ENCODE measurements around the gene TMEM119.
A peak's percentile ranks its signal among the peaks of the same experiment; 100 is the strongest.
"Not testable (repeated sequence)": the region's sequence is repeated elsewhere in the genome, so short reads cannot be mapped to it uniquely, and the experiment has no call there.

TMEM119 gene

DNA sequence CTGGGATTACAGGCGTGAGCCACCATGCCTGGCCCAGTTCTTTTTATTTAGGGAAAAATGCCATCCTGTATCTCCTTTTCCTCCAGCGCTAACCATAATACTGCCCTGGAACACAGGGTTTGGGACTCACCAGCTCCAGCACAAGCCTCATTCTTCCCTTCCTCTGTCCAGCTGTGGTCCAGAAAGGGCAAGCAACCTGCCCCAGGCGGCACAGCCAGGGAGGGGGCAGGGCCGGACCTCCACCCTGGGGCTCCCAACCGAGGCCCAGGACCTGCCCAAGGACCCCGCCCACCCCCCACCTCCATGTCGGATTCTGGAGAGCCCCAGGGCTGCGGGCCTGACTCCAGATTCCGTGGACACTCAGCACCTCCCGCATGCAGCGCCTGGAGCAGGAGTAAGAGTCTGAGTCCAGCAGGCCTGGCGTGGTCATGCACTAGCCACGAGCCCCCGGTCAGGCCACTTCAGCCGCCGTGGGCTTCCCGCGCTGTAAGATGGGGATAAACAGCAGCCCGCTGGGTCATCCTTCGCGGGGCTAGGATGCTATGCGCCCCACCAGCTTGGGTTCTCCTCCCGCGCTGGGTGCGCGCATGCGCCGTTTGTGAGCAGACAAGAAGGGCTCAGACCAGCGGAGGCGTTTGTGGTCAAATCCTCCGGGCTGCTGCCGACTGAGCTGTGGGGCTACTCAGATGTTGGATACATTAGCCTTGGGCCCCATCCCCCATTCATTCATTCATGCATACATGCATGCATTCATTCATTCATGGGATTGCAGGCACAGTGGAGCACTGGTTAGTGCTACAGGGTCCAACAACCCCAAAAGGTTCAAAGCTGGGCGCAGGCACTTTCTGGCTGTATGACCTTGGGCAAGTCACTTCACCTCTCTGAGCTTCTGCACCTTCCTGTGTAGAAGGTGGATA lies 16.3 kb downstream of the TMEM119 start:
- DNase-seq = no peak

DNA sequence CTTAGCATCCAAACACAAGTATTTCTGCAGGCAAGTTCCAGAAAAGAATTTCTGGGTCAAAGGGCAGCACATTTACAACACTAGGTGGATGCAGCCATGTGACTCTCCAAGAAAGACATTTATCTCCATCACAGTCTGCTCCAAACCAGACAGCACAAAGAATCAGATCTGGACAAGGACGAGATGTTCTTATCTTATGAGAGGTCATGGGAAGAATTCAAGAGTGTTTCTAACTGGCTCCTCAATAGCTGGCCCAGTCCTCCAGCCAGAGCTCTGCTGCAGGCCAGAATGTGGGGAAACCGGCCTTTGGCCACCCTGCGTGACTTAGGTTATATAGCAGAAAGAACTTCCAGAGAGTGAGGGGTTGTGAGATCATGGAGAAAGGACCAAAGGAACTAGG lies 17.4 kb downstream of the TMEM119 start:
- no peak for DNase-seq

DNA sequence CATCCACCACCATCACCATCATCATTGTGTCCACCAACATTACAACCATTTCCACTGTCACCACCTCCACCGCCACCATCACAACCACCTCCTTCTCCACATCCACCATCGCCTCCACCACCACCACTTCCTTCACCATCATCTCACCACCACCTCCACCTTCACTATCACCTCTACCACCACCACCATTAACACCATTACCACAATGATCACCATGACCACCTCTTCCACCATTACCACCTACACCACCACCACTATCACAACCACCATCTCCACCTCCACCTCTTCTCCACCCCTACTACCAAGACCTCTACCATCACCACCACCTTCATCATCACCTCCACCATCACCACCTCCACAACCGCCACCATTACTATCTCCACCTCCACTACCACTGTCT lies 19.1 kb downstream of the TMEM119 start:
- DNase-seq = no peak

GRCh38 chr12:108578264-108578663 lies 19.6 kb downstream of the TMEM119 start:
- DNase-seq = no peak

DNA sequence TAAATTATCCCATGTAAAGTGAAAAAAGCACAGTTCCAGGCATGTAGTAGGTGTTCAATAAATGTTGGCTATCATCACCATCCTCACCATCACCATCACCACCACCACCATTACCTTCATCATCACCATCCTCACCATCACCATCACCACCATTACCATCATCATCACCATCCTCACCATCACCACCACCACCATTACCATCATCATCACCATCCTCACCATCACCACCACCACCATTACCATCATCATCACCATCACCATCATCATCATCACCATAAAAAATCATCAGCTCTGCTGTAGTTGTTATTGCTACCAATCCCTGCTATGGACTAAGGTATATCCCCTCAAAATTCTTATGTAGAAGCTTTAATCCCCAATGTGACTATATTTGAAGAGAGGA lies 20.4 kb downstream of the TMEM119 start:
- no peak for DNase-seq

DNA sequence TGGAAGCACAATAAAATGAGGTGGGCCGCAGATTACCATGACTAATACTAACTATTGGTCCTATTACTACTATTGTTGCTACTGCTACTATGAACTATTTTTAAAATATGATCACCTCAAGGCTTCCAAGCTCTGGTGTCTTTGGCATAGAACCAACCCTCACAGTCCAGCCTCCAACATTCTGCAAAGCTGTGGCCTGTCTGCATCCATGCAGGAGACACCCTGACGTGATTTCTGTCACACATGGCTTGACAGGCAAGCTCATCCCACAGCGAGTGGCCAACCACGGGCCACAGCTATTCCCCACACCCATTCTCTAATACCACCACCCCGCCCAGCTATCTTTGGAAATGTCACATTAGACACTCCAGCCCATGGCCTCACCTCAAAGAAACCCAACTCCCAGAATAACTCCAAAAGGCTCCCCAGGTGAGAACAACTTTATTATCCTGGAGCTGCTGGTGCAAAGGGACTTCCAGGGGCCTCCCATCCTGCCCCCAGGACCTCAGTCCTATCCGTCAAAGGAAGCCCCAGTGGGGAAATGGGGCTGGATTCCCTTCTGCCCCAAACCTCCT lies 21.1 kb downstream of the TMEM119 start:
- peak; percentile 79 for DNase-seq

DNA sequence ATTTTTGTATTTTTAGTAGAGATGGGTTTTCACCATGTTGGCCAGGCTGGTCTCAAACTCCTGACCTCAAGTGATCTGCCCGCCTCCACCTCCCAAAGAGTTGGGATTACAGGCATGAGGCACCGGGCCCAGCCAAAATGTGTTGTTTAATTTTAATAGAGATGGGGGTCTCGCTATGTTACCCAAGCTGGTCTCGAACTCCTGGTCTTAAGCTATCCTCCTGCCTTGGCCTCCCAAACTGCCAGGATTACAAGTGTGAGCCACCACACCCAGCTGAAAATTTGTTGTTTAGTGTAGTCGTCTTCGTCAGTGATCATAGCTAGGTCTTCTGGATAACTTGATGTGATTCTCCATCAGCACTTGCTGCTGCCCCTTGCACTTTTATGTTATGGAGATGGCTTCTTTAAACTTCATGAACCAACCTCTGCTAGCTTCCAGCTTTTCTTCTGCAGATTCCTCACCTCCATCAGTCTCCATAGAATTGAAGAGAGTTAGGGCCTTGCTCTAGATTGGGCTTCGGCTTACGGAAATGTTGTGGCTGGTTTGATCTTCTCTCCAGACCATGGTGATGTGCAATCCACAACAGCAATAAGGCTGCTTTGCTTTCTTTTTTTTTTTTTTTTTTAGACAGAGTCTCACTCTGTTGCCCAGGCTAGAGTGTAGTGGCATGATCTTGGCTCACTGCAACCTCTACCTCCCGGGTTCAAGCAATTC lies 22.5 kb downstream of the TMEM119 start:
- no peak for DNase-seq

- DNase-seq = not testable (repeated sequence)
These were observed 23.6 kb downstream of the TMEM119 start for GRCh38 chr12:108574276-108574675.

- DNase-seq = no peak
These were observed 24.6 kb downstream of the TMEM119 start for GRCh38 chr12:108573317-108573716.

DNA sequence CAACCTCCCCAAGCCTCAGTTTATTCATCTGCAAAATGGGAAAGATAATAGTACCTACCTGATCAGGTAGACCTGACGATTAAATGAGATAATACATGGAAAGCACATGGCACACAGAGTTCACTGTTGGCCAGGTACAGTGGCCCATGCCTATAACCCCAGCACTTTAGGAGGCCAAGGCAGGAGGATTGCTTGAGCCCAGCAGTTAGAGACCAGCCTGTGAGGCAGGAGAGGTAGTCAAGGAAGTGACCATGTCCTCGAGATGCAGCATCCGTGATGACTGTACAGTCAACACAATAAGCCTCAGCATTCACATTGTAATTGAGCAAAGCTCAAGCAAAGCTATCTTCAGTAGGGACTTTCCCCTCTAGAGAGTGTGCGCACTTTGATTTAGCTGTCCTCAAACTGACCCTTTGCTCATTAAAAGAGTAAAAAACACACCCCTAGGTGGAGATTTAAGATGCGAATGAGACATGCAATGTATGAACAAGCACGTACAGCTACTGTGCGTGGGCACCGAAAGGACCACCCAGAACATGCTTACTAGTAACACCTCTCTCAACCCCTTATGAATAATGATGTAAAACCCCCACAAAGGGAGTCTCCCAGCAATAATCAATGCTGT lies 25.6 kb downstream of the TMEM119 start:
- DNase-seq = no peak

GRCh38 chr12:108571609-108572165 lies 26.2 kb downstream of the TMEM119 start:
- DNase-seq = no peak

DNA sequence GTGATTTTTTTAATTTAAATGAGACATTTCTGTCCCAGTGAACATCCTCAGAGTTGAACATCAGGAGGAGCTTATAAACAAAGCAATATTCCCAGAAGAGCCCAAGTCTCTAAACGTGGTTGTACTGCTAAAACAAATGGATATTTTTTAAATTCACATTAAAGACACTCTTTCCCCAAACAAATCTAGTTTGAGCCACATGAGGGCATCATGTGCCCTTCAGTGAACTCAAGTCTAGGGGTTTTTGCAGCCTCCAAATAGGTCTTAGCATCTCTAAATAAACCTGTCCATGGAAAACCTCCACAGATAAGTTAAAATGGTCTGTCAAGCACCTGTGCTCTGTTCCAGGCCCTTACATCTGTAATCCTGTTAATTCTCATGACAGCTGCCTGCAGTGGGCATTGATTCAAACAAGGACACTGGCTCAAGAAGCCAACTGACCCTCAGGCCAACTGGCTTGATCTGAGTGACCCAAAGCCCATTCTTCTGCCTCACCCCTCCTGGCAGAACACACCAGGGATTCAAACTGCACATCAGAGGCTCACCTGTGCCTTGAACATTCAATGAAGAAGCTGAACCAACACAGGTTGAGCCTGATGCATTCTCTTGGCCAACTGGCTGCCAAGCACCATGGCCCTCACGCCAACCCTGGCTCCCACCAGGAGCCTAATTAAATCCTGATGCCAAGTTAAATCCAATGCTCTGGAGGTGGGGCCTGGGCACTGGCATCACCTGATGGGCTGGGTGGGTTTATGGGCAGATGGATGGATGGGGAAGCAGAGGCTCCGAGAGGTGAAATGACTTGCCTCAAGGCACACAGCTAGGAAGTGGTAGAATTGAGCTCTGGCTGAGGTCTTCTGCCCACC lies 26.9 kb downstream of the TMEM119 start:
- peak; percentile 70 for DNase-seq

- no peak for DNase-seq
These were observed 29.3 kb downstream of the TMEM119 start for GRCh38 chr12:108568338-108569154.

- no peak for DNase-seq
These were observed 30.2 kb downstream of the TMEM119 start for GRCh38 chr12:108567406-108568337.

DNA sequence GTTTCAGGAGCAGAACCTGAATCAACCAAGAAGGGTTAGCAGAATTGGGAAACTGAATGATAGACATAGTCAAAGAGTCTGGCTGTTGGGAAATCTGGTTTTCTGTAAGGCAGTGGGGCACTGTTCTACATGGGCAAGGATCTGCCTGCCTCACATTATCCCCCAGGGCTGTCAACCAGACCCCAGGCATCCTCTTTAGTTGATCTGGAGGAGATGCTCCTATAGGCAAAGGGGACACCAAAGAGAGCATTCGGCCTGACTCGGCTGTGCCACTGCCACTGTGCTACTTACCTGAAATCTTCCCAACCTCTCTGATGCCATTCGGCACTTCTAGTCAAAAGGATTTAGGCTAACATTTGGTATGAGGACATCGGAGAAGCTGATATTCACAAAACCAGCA lies 31.4 kb downstream of the TMEM119 start:
- no peak for DNase-seq

DNA sequence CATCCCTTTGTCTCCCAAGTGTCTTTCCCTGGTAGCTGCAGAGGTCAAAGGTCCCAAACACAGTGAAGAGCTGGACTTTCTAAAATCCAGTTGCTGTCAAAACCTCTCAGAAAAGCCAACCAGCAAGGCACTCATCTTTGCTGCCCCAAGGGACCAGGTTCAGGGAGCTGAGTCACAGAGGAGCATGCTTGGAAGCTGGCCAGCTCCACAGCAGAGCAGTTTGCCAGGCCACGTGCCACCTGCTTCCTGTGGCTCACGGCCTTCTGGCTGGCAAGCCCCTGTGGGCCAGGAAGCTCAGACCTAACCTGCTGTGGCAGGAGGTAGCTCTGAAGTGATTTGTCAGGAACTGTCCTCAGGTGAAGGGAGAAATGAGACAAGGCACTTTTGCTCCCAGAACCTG lies 31.9 kb downstream of the TMEM119 start:
- peak; percentile 75 for DNase-seq

- DNase-seq = no peak
These were observed 32.7 kb downstream of the TMEM119 start for GRCh38 chr12:108565146-108565545.

GRCh38 chr12:108564724-108565123 lies 33.2 kb downstream of the TMEM119 start:
- no peak for DNase-seq

- no peak for DNase-seq
These were observed 34.1 kb downstream of the TMEM119 start for GRCh38 chr12:108563804-108564151.

Measured in fibroblast of skin of right biceps (primary cell).